WTC11 (cell line): ENCODE measurements around the gene ENAH.

ENCODE experiments used
- CTCF ChIP-seq: fragments of 200-600 bp; IDR thresholded peaks from 2 replicates; pipeline ENCODE4 v1.8.0; 2022; ENCODE audit warnings: antibody characterized with exemption
- E2F4 ChIP-seq: sonication (generic); formaldehyde crosslinking; IDR thresholded peaks from 2 replicates; pipeline ENCODE4 v1.8.1; 2022; ENCODE audit warnings: low read depth, mild to moderate bottlenecking, moderate library complexity, missing genetic modification reagents, borderline replicate concordance
- E2F5 ChIP-seq: sonication (generic); formaldehyde crosslinking; IDR thresholded peaks from 2 replicates; pipeline ENCODE4 v1.8.1; 2022; ENCODE audit warnings: mild to moderate bottlenecking, moderate library complexity, missing genetic modification reagents
- ELF4 ChIP-seq: sonication (generic); formaldehyde crosslinking; IDR thresholded peaks from 2 replicates; pipeline ENCODE4 v1.8.1; 2022; ENCODE audit warnings: low read depth, mild to moderate bottlenecking, moderate library complexity, missing genetic modification reagents
- FOXJ3 ChIP-seq: sonication (generic); formaldehyde crosslinking; IDR thresholded peaks from 2 replicates; pipeline ENCODE4 v1.9.0; 2021; ENCODE audit warnings: missing genetic modification reagents, mild to moderate bottlenecking, borderline replicate concordance
- ZNF232 ChIP-seq: sonication (generic); formaldehyde crosslinking; IDR thresholded peaks from 2 replicates; pipeline ENCODE4 v1.8.0; 2022; ENCODE audit warnings: mild to moderate bottlenecking, missing genetic modification reagents
- TF ChIP-seq, protein P1 (sequence below): sonication (generic); formaldehyde crosslinking; IDR thresholded peaks from 2 replicates; pipeline ENCODE4 v1.8.1; 2023; ENCODE audit warnings: mild to moderate bottlenecking, missing genetic modification reagents, moderate library complexity

- TF ChIP-seq, protein P1, sequence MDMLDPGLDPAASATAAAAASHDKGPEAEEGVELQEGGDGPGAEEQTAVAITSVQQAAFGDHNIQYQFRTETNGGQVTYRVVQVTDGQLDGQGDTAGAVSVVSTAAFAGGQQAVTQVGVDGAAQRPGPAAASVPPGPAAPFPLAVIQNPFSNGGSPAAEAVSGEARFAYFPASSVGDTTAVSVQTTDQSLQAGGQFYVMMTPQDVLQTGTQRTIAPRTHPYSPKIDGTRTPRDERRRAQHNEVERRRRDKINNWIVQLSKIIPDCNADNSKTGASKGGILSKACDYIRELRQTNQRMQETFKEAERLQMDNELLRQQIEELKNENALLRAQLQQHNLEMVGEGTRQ: no peak
- TF ChIP-seq E2F5 (no peak), CTCF (no peak), E2F4 (CRISPR knock-in tag) (no peak), FOXJ3 (CRISPR knock-in tag) (no peak), ELF4 (CRISPR knock-in tag) (no peak), ZNF232 (CRISPR knock-in tag) (no peak)
Observed at GRCh38 chr1:225453797-225454648, 198.9 kb downstream of the ENAH start.
